ENCODE measurements around the gene ZBTB14. TPM values are rescaled to one million over a fixed set of nuclear protein-coding genes. Genes with fewer than 3 reads are reported as not detected.

The ZBTB14 gene
- total and polyA plus RNA-seq, 2 donors, result 22.3 to 24.3 TPM

- Histone ChIP-seq H3K9me3 (ENCODE audit: control insufficient read depth in 2 of 2, insufficient read depth in 1 of 2, low read length in 1 of 2) (no peaks in the 10 kb centered on the region), H3K4me1 (ENCODE audit: control insufficient read depth in 2 of 2, insufficient read depth in 2 of 2, low read length in 2 of 2) (peaks cover 6 to 16% of the 10 kb centered on the region in 2 donors), H3K27ac (ENCODE audit: low read depth in 1 of 2, low read length in 1 of 2) (peak overlapping the region; percentile 98 to 100), H3K27me3 (ENCODE audit: control insufficient read depth in 2 of 2, insufficient read depth in 1 of 2, low read length in 1 of 2) (peaks cover 0 to 12% of the 10 kb centered on the region in 2 donors), H3K4me3 (ENCODE audit: low read length in 2 of 2) (peak overlapping the region; percentile 76 to 85), H3K36me3 (ENCODE audit: control insufficient read depth in 2 of 2, insufficient read depth in 2 of 2, low read length in 1 of 2) (peaks cover 6 to 15% of the 10 kb centered on the region in 2 donors)
- DNase-seq (ENCODE audit: low read depth in 6 of 9, low spot score in 9 of 9), result peak; percentile 93 to 99 (median 96)
- WGBS, result under 1% methylated on average over 95 of the region's 95 CpGs
Observed at GRCh38 chr18:5295981-5296705, 617 bp upstream of the ZBTB14 start.

DNA sequence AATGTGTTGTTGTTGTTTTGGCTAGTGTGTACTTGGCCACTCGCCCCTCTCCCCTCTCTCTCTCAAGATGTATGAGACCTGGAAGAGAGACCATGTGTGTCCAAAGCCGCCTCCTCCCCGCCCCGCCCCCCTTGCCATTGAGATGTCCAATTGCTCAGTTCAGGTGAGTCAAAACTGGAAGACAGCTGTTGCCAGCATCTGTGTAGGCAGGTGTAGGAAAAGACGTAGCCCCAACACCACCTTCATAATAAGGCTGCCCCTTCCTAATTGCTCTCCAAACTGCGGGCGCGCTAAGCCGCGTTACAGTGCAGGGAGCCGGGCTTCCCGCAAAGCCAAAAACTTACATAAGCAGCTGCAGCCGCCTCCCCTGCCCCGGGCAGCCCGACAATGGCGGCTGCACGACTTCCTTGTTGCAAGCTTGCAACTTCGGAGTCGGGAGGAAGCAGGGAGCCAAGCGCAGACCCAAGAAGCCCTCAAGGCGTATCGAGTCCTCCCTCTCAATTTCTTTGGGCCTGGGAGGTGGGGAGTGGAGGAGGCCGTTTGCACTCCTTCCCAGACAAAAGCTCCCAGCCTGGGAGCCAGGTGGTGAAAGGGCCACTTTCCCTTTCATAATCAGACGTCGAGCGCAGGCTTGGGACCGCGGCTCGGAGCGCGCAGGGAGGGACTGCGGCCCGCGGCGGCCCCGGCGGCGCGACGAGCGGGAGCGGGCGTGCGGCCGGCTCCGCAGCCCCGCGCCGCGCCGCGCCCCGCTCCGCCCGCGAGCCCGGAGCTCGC is 882 bp downstream of the ZBTB14 start:
- peak overlapping the region; percentile 99 to 100 for H3K27ac ChIP-seq (ENCODE audit: low read depth in 1 of 2, low read length in 1 of 2)
- peaks cover 0 to 12% of the 10 kb centered on the region in 2 donors for H3K27me3 ChIP-seq (ENCODE audit: control insufficient read depth in 2 of 2, insufficient read depth in 1 of 2, low read length in 1 of 2)
- H3K4me1 ChIP-seq (ENCODE audit: control insufficient read depth in 2 of 2, insufficient read depth in 2 of 2, low read length in 2 of 2), result peaks cover 6 to 16% of the 10 kb centered on the region in 2 donors
- H3K9me3 ChIP-seq (ENCODE audit: control insufficient read depth in 2 of 2, insufficient read depth in 1 of 2, low read length in 1 of 2), result no peaks in the 10 kb centered on the region
- peak; percentile 45 to 84 (median 63) for DNase-seq (ENCODE audit: low read depth in 6 of 9, low spot score in 9 of 9)
- H3K36me3 ChIP-seq (ENCODE audit: control insufficient read depth in 2 of 2, insufficient read depth in 2 of 2, low read length in 1 of 2), result peaks cover 13 to 29% of the 10 kb centered on the region in 2 donors
- H3K4me3 ChIP-seq (ENCODE audit: low read length in 2 of 2), result peak overlapping the region; percentile 85 to 92
- under 1% methylated on average over 58 of the region's 58 CpGs for WGBS

- no peaks in the 10 kb centered on the region for H3K9me3 ChIP-seq (ENCODE audit: control insufficient read depth in 2 of 2, insufficient read depth in 1 of 2, low read length in 1 of 2)
- peaks cover 0 to 9% of the 10 kb centered on the region in 2 donors for H3K27me3 ChIP-seq (ENCODE audit: control insufficient read depth in 2 of 2, insufficient read depth in 1 of 2, low read length in 1 of 2)
- 60% methylated on average over 5 of the region's 5 CpGs for WGBS
- H3K27ac ChIP-seq (ENCODE audit: low read depth in 1 of 2, low read length in 1 of 2), result peak overlapping the region; percentile 99 to 100
- H3K36me3 ChIP-seq (ENCODE audit: control insufficient read depth in 2 of 2, insufficient read depth in 2 of 2, low read length in 1 of 2), result peaks cover 13 to 29% of the 10 kb centered on the region in 2 donors
- H3K4me1 ChIP-seq (ENCODE audit: control insufficient read depth in 2 of 2, insufficient read depth in 2 of 2, low read length in 2 of 2), result peaks cover 6 to 16% of the 10 kb centered on the region in 2 donors
- DNase-seq (ENCODE audit: low read depth in 6 of 9, low spot score in 9 of 9), result peak in 2 of 9 donors; percentile 18 to 31
- peak overlapping the region; percentile 85 to 92 for H3K4me3 ChIP-seq (ENCODE audit: low read length in 2 of 2)
Observed at GRCh38 chr18:5294113-5294456, 1.4 kb downstream of the ZBTB14 start.

DNA sequence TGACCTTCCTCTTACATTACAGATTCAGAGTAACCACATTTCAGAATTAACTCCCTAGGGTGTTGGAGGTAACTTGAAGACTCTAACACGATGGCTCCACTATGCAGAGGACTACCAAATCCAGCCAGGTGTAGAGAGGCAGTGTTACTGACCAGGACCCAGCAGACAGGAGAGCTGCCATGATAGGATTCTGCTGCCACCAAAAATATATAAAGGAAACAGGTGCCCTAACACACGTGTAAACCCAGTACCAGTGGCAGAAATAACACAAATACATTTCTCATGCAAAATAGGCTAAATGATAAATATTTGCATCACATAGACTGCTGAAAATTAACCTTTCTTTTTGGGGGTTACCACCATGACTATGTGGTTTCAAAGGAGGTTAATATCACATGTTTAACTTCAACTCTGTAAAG is 7.0 kb downstream of the ZBTB14 start:
- WGBS, result 76% methylated on average over 2 of the region's 2 CpGs
- H3K27me3 ChIP-seq (ENCODE audit: control insufficient read depth in 2 of 2, insufficient read depth in 1 of 2, low read length in 1 of 2), result no peaks in the 10 kb centered on the region

GRCh38 chr18:5287854-5288253 is 7.7 kb downstream of the ZBTB14 start:
- H3K9me3 ChIP-seq (ENCODE audit: control insufficient read depth in 2 of 2, insufficient read depth in 1 of 2, low read length in 1 of 2), result no peaks in the 10 kb centered on the region
- no peaks in the 10 kb centered on the region for H3K27me3 ChIP-seq (ENCODE audit: control insufficient read depth in 2 of 2, insufficient read depth in 1 of 2, low read length in 1 of 2)
- no peaks in the 10 kb centered on the region for H3K4me1 ChIP-seq (ENCODE audit: control insufficient read depth in 2 of 2, insufficient read depth in 2 of 2, low read length in 2 of 2)
- no peak overlapping the region for H3K27ac ChIP-seq (ENCODE audit: low read depth in 1 of 2, low read length in 1 of 2)
- H3K4me3 ChIP-seq (ENCODE audit: low read length in 2 of 2), result no peak overlapping the region
- DNase-seq (ENCODE audit: low read depth in 6 of 9, low spot score in 9 of 9), result no peak
- WGBS, result 77% methylated on average over 2 of the region's 2 CpGs
- peaks cover 13 to 32% of the 10 kb centered on the region in 2 donors for H3K36me3 ChIP-seq (ENCODE audit: control insufficient read depth in 2 of 2, insufficient read depth in 2 of 2, low read length in 1 of 2)

More for the DNA sequence above, 7.0 kb downstream of the ZBTB14 start:
- Histone ChIP-seq H3K4me1 (ENCODE audit: control insufficient read depth in 2 of 2, insufficient read depth in 2 of 2, low read length in 2 of 2) (peaks cover 0 to 3% of the 10 kb centered on the region in 2 donors), H3K4me3 (ENCODE audit: low read length in 2 of 2) (no peak overlapping the region), H3K9me3 (ENCODE audit: control insufficient read depth in 2 of 2, insufficient read depth in 1 of 2, low read length in 1 of 2) (no peaks in the 10 kb centered on the region), H3K36me3 (ENCODE audit: control insufficient read depth in 2 of 2, insufficient read depth in 2 of 2, low read length in 1 of 2) (peaks cover 13 to 34% of the 10 kb centered on the region in 2 donors), H3K27ac (ENCODE audit: low read depth in 1 of 2, low read length in 1 of 2) (no peak overlapping the region)
- no peak for DNase-seq (ENCODE audit: low read depth in 6 of 9, low spot score in 9 of 9)

- Histone ChIP-seq H3K27ac (ENCODE audit: low read depth in 1 of 2, low read length in 1 of 2) (no peak overlapping the region), H3K36me3 (ENCODE audit: control insufficient read depth in 2 of 2, insufficient read depth in 2 of 2, low read length in 1 of 2) (peaks cover 10 to 22% of the 10 kb centered on the region in 2 donors), H3K27me3 (ENCODE audit: control insufficient read depth in 2 of 2, insufficient read depth in 1 of 2, low read length in 1 of 2) (no peaks in the 10 kb centered on the region), H3K9me3 (ENCODE audit: control insufficient read depth in 2 of 2, insufficient read depth in 1 of 2, low read length in 1 of 2) (no peaks in the 10 kb centered on the region), H3K4me1 (ENCODE audit: control insufficient read depth in 2 of 2, insufficient read depth in 2 of 2, low read length in 2 of 2) (no peaks in the 10 kb centered on the region), H3K4me3 (ENCODE audit: low read length in 2 of 2) (no peak overlapping the region)
- DNase-seq (ENCODE audit: low read depth in 6 of 9, low spot score in 9 of 9), result no peak
Observed at GRCh38 chr18:5286525-5286924, 9.0 kb downstream of the ZBTB14 start.

- no peak for DNase-seq (ENCODE audit: low read depth in 6 of 9, low spot score in 9 of 9)
- Histone ChIP-seq H3K9me3 (ENCODE audit: control insufficient read depth in 2 of 2, insufficient read depth in 1 of 2, low read length in 1 of 2) (no peaks in the 10 kb centered on the region), H3K36me3 (ENCODE audit: control insufficient read depth in 2 of 2, insufficient read depth in 2 of 2, low read length in 1 of 2) (peaks cover 0 to 10% of the 10 kb centered on the region in 2 donors), H3K27me3 (ENCODE audit: control insufficient read depth in 2 of 2, insufficient read depth in 1 of 2, low read length in 1 of 2) (no peaks in the 10 kb centered on the region), H3K27ac (ENCODE audit: low read depth in 1 of 2, low read length in 1 of 2) (no peak overlapping the region), H3K4me1 (ENCODE audit: control insufficient read depth in 2 of 2, insufficient read depth in 2 of 2, low read length in 2 of 2) (no peaks in the 10 kb centered on the region), H3K4me3 (ENCODE audit: low read length in 2 of 2) (no peak overlapping the region)
- whole genome bisulfite sequencing, result 68% methylated on average over 2 of the region's 2 CpGs
Observed at GRCh38 chr18:5285326-5285725, 10.2 kb downstream of the ZBTB14 start.

DNA sequence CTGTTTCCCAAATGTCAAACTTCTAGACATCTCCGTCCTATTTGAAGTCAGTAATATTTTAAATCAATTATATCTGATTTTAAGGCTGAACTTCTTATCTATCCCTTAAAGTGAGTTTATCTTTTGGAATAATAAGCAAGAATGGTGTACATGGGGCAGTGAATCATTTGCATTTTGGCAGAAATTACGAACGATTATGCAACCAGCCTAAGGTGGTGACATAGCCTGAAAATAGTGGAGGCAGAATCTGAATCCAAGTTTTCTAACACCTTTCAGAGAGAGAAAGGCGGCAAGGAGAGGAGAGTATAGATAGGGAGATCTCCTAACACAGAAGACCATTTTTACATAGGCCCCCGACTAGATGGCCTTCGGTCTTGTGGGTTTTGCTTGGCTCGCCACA is 10.7 kb downstream of the ZBTB14 start:
- Histone ChIP-seq H3K36me3 (ENCODE audit: control insufficient read depth in 2 of 2, insufficient read depth in 2 of 2, low read length in 1 of 2) (peaks cover 0 to 6% of the 10 kb centered on the region in 2 donors), H3K27ac (ENCODE audit: low read depth in 1 of 2, low read length in 1 of 2) (no peak overlapping the region), H3K4me1 (ENCODE audit: control insufficient read depth in 2 of 2, insufficient read depth in 2 of 2, low read length in 2 of 2) (no peaks in the 10 kb centered on the region), H3K9me3 (ENCODE audit: control insufficient read depth in 2 of 2, insufficient read depth in 1 of 2, low read length in 1 of 2) (no peaks in the 10 kb centered on the region), H3K27me3 (ENCODE audit: control insufficient read depth in 2 of 2, insufficient read depth in 1 of 2, low read length in 1 of 2) (no peaks in the 10 kb centered on the region), H3K4me3 (ENCODE audit: low read length in 2 of 2) (no peak overlapping the region)
- DNase-seq (ENCODE audit: low read depth in 6 of 9, low spot score in 9 of 9), result no peak
- 94% methylated on average over 7 of the region's 7 CpGs for WGBS

DNA sequence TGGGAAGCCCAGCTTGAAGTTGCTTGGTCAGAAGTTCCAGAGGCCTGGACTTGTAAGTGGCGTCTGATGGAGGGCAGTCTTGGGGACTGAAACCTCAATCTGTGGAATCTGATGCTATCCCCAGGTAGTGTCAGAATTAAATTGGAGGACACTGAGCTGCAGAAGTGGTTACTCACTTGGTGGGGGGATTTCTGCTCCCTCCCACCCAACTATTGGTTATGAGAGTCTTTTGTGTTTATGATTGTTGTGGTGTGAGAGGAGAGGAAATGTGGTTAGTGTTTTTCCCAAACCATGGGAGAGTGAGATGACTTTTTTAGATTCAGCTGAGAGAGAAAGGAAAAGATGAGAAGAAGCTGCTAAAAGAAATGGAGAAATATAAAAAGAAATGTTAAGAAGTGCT is 12.8 kb downstream of the ZBTB14 start:
- H3K9me3 ChIP-seq (ENCODE audit: control insufficient read depth in 2 of 2, insufficient read depth in 1 of 2, low read length in 1 of 2), result no peaks in the 10 kb centered on the region
- DNase-seq (ENCODE audit: low read depth in 6 of 9, low spot score in 9 of 9), result no peak
- 93% methylated on average over 1 of the region's 1 CpG for WGBS
- no peak overlapping the region for H3K27ac ChIP-seq (ENCODE audit: low read depth in 1 of 2, low read length in 1 of 2)
- H3K4me3 ChIP-seq (ENCODE audit: low read length in 2 of 2), result no peak overlapping the region
- H3K36me3 ChIP-seq (ENCODE audit: control insufficient read depth in 2 of 2, insufficient read depth in 2 of 2, low read length in 1 of 2), result no peaks in the 10 kb centered on the region
- H3K27me3 ChIP-seq (ENCODE audit: control insufficient read depth in 2 of 2, insufficient read depth in 1 of 2, low read length in 1 of 2), result no peaks in the 10 kb centered on the region
- H3K4me1 ChIP-seq (ENCODE audit: control insufficient read depth in 2 of 2, insufficient read depth in 2 of 2, low read length in 2 of 2), result no peaks in the 10 kb centered on the region
